ENCODE data around the gene WDR88.

- TF ChIP-seq EP300 (IDR thresholded peaks at IDR 0.05) (no peak), PHF8 (IDR thresholded peaks at IDR 0.05; ENCODE audit: borderline replicate concordance, low read depth) (no peak), RAD21 (conservative IDR thresholded peaks at IDR 0.05 in 1 of 2, IDR thresholded peaks at IDR 0.05 in 1 of 2) (no peak), CTCF (IDR thresholded peaks at IDR 0.05) (no peak)
These were observed 38.3 kb upstream of the WDR88 start for GRCh38 chr19:33093420-33094210.

Data from A549 (cell line).